ENCODE results near the gene CCDC167. TPM values are rescaled to one million over a fixed set of nuclear protein-coding genes. Genes with fewer than 3 reads are reported as not detected.

Gene CCDC167
- total and polyA plus RNA-seq, 2 donors (not counting 1 experiment from before 2014, with no cell fraction given) = 11.1 to 60.1 TPM

- Histone ChIP-seq H3K79me2 (ENCODE audit: control insufficient read depth, insufficient read depth, low read length) (peaks cover 42% of the 10 kb centered on the region), H3K9ac (ENCODE audit: low read length) (no peak overlapping the region), H3K9me3 (ENCODE audit: control extremely low read depth in 1 of 3, control insufficient read depth in 2 of 3, insufficient read depth in 1 of 3, low read length in 2 of 3) (no peaks in the 10 kb centered on the region), H3K36me3 (replicated peaks in 1 of 2; ENCODE audit: control extremely low read depth in 1 of 2, control insufficient read depth in 1 of 2, extremely low read depth in 1 of 2, insufficient read depth in 2 of 2, low read length in 1 of 2) (no peaks in the 10 kb centered on the region), H3K4me2 (replicated peaks; ENCODE audit: low read depth, low read length, poor library complexity, severe bottlenecking) (no peak overlapping the region), H3K27me3 (replicated peaks in 1 of 4; ENCODE audit: control extremely low read depth in 1 of 4, control insufficient read depth in 3 of 4, insufficient read depth in 4 of 4, low read length in 3 of 4) (no peaks in the 10 kb centered on the region), H3K27ac (ENCODE audit: low read length in 2 of 2) (peak overlapping the region in 1 of 2 donors; percentile 60), H3K4me1 (ENCODE audit: control insufficient read depth in 2 of 2, insufficient read depth in 2 of 2, low read length in 2 of 2) (peaks cover 3 to 27% of the 10 kb centered on the region in 2 donors), H2AFZ (ENCODE audit: insufficient read depth, low read depth, low read length, poor library complexity, severe bottlenecking) (no peak overlapping the region), H3K4me3 (ENCODE audit: control extremely low read depth in 1 of 5, extremely low read depth in 1 of 5, insufficient read depth in 1 of 5, low read depth in 2 of 5, low read length in 4 of 5) (no peak overlapping the region), H4K20me1 (ENCODE audit: control insufficient read depth, insufficient read depth, low read length, poor library complexity, severe bottlenecking) (no peaks in the 10 kb centered on the region)
- peaks cover 23% of the 10 kb centered on the region for H3K4me1 Mint-ChIP-seq
- H3K9me3 Mint-ChIP-seq (ENCODE audit: insufficient read depth) = no peaks in the 10 kb centered on the region
- H3K27ac Mint-ChIP-seq = peak overlapping the region; percentile 75
- WGBS (ENCODE audit: insufficient coverage) = 82% methylated on average over 8 of the region's 9 CpGs
- no peak for DNase-seq
- H3K4me3 Mint-ChIP-seq = no peak overlapping the region
- intact Hi-C loops (cut with micrococcal nuclease) = no loop called here
- CTCF ChIA-PET = interaction anchor here (0.8 to 2.0 kb wide), 4 partner anchors 9 to 1080 kb away, joined by 3 to 9 read pairs (median 4); partner anchors contain the start of gene CCDC167
- no peak for ATAC-seq (ENCODE audit: low read depth)
- POLR2A ChIA-PET = no interaction called here
- TF ChIP-seq, protein P1, sequence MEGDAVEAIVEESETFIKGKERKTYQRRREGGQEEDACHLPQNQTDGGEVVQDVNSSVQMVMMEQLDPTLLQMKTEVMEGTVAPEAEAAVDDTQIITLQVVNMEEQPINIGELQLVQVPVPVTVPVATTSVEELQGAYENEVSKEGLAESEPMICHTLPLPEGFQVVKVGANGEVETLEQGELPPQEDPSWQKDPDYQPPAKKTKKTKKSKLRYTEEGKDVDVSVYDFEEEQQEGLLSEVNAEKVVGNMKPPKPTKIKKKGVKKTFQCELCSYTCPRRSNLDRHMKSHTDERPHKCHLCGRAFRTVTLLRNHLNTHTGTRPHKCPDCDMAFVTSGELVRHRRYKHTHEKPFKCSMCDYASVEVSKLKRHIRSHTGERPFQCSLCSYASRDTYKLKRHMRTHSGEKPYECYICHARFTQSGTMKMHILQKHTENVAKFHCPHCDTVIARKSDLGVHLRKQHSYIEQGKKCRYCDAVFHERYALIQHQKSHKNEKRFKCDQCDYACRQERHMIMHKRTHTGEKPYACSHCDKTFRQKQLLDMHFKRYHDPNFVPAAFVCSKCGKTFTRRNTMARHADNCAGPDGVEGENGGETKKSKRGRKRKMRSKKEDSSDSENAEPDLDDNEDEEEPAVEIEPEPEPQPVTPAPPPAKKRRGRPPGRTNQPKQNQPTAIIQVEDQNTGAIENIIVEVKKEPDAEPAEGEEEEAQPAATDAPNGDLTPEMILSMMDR (IDR thresholded peaks at IDR 0.05) = no peak
- TF ChIP-seq EZH2 (IDR thresholded peaks at IDR 0.05; ENCODE audit: borderline replicate concordance, insufficient read depth, low read depth, low read length, poor library complexity, severe bottlenecking) = no peak
- no peaks in the 10 kb centered on the region for H3K27me3 Mint-ChIP-seq
Measured at GRCh38 chr6:37490536-37491170, 9.0 kb downstream of the CCDC167 start.

DNA sequence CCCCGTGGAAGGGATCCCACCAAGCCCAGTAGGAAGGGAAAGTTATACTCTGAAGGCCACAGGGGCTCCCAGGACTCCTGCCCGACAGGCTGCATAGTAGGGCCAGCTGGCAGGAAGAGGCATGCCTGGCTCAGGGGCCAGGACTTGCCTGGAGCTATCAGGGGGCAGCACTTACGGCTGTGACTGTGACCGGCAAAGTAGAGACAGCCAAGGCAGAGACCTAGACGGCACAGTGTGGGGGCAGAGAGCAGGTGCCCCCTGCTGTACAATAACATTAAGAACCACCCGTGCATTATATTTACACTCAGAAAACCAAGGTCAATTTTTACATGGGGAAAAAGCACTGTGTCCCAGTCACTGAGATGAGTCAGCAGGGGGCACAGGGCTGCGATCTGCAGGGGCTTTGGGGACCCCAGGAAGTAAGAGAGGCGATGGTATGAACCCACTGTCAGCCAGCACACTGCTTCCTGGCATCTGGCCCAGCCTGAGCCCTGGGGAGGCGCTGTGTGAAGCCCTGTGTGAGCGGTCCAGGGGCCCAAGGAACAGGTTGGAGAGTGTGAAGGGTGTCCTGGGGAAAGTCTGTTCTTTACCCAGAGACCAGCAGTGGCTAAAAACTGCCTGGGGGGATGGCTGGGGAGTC, 9.9 kb downstream of the CCDC167 start:
- 63% methylated on average over 8 of the region's 10 CpGs for WGBS (ENCODE audit: insufficient coverage)
- intact Hi-C loops (cut with micrococcal nuclease) = loop anchor here (2.0 kb wide), 1 partner anchor 13 kb away; no protein-coding TSS in a partner anchor
- no peak overlapping the region for H3K9ac ChIP-seq (ENCODE audit: low read length)
- Mint-ChIP-seq H3K9me3 (ENCODE audit: insufficient read depth) (no peaks in the 10 kb centered on the region), H3K4me3 (no peak overlapping the region), H3K27me3 (no peaks in the 10 kb centered on the region), H3K27ac (peak overlapping the region; percentile 75), H3K4me1 (peaks cover 22% of the 10 kb centered on the region)
- H3K36me3 ChIP-seq (replicated peaks in 1 of 2; ENCODE audit: control extremely low read depth in 1 of 2, control insufficient read depth in 1 of 2, extremely low read depth in 1 of 2, insufficient read depth in 2 of 2, low read length in 1 of 2) = no peaks in the 10 kb centered on the region
- ChIA-PET POLR2A (no interaction called here), CTCF (interaction anchor here (0.5 to 1.8 kb wide), 5 partner anchors 45 to 1081 kb away, joined by 3 to 6 read pairs (median 4); no protein-coding TSS in a partner anchor)
- TF ChIP-seq, protein P1 (IDR thresholded peaks at IDR 0.05) = peak; percentile 29
- no peak for TF ChIP-seq EZH2 (IDR thresholded peaks at IDR 0.05; ENCODE audit: borderline replicate concordance, insufficient read depth, low read depth, low read length, poor library complexity, severe bottlenecking)
- H2AFZ ChIP-seq (ENCODE audit: insufficient read depth, low read depth, low read length, poor library complexity, severe bottlenecking) = no peak overlapping the region
- H3K9me3 ChIP-seq (ENCODE audit: control extremely low read depth in 1 of 3, control insufficient read depth in 2 of 3, insufficient read depth in 1 of 3, low read length in 2 of 3) = no peaks in the 10 kb centered on the region
- DNase-seq (peak; percentile 37), ATAC-seq (ENCODE audit: low read depth) (peak; percentile 53)
- peaks cover 3 to 27% of the 10 kb centered on the region in 2 donors for H3K4me1 ChIP-seq (ENCODE audit: control insufficient read depth in 2 of 2, insufficient read depth in 2 of 2, low read length in 2 of 2)
- no peak overlapping the region for H3K4me3 ChIP-seq (ENCODE audit: control extremely low read depth in 1 of 5, extremely low read depth in 1 of 5, insufficient read depth in 1 of 5, low read depth in 2 of 5, low read length in 4 of 5)
- peak overlapping the region in 1 of 2 donors; percentile 60 for H3K27ac ChIP-seq (ENCODE audit: low read length in 2 of 2)
- no peaks in the 10 kb centered on the region for H3K27me3 ChIP-seq (replicated peaks in 1 of 4; ENCODE audit: control extremely low read depth in 1 of 4, control insufficient read depth in 3 of 4, insufficient read depth in 4 of 4, low read length in 3 of 4)
- H3K4me2 ChIP-seq (replicated peaks; ENCODE audit: low read depth, low read length, poor library complexity, severe bottlenecking) = no peak overlapping the region
- H4K20me1 ChIP-seq (ENCODE audit: control insufficient read depth, insufficient read depth, low read length, poor library complexity, severe bottlenecking) = no peaks in the 10 kb centered on the region
- peaks cover 34% of the 10 kb centered on the region for H3K79me2 ChIP-seq (ENCODE audit: control insufficient read depth, insufficient read depth, low read length)

All from B cell (primary cell).